ENCODE results near the gene BRINP2.

The BRINP2 gene

GRCh38 chr1:177185209-177185608, 14.5 kb downstream of the BRINP2 start:
- no peak for DNase-seq (ENCODE audit: low read depth in 1 of 2, low spot score in 1 of 2)
- peaks cover 11% of the 10 kb centered on the region for H3K27me3 ChIP-seq (ENCODE audit: insufficient read depth, poor library complexity, severe bottlenecking)
- TF ChIP-seq, protein P1, sequence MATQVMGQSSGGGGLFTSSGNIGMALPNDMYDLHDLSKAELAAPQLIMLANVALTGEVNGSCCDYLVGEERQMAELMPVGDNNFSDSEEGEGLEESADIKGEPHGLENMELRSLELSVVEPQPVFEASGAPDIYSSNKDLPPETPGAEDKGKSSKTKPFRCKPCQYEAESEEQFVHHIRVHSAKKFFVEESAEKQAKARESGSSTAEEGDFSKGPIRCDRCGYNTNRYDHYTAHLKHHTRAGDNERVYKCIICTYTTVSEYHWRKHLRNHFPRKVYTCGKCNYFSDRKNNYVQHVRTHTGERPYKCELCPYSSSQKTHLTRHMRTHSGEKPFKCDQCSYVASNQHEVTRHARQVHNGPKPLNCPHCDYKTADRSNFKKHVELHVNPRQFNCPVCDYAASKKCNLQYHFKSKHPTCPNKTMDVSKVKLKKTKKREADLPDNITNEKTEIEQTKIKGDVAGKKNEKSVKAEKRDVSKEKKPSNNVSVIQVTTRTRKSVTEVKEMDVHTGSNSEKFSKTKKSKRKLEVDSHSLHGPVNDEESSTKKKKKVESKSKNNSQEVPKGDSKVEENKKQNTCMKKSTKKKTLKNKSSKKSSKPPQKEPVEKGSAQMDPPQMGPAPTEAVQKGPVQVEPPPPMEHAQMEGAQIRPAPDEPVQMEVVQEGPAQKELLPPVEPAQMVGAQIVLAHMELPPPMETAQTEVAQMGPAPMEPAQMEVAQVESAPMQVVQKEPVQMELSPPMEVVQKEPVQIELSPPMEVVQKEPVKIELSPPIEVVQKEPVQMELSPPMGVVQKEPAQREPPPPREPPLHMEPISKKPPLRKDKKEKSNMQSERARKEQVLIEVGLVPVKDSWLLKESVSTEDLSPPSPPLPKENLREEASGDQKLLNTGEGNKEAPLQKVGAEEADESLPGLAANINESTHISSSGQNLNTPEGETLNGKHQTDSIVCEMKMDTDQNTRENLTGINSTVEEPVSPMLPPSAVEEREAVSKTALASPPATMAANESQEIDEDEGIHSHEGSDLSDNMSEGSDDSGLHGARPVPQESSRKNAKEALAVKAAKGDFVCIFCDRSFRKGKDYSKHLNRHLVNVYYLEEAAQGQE (IDR thresholded peaks at IDR 0.05; ENCODE audit: insufficient replicate concordance, low read depth), result no peak
- TF ChIP-seq GABPA (IDR thresholded peaks at IDR 0.05; ENCODE audit: low read depth) (no peak), CTCF (IDR thresholded peaks at IDR 0.05; ENCODE audit: insufficient read depth, low read length) (no peak), SPI1 (IDR thresholded peaks at IDR 0.05; ENCODE audit: borderline replicate concordance, low read depth) (no peak)
- no peak overlapping the region for H3K27ac ChIP-seq (replicated peaks)
- no peak overlapping the region for H3K4me3 ChIP-seq (replicated peaks; ENCODE audit: insufficient read depth, low read length)

GRCh38 chr1:177186639-177187038, 15.9 kb downstream of the BRINP2 start:
- DNase-seq (ENCODE audit: low read depth in 1 of 2, low spot score in 1 of 2), result no peak
- Histone ChIP-seq H3K27me3 (ENCODE audit: insufficient read depth, poor library complexity, severe bottlenecking) (peaks cover 2% of the 10 kb centered on the region), H3K27ac (replicated peaks) (no peak overlapping the region), H3K4me3 (replicated peaks; ENCODE audit: insufficient read depth, low read length) (no peak overlapping the region)
- TF ChIP-seq SPI1 (IDR thresholded peaks at IDR 0.05; ENCODE audit: borderline replicate concordance, low read depth) (no peak), GABPA (IDR thresholded peaks at IDR 0.05; ENCODE audit: low read depth) (no peak), CTCF (IDR thresholded peaks at IDR 0.05; ENCODE audit: insufficient read depth, low read length) (no peak), POLR2AphosphoS5 (IDR thresholded peaks at IDR 0.05; ENCODE audit: low read depth) (no peak)
- TF ChIP-seq, protein P1 (IDR thresholded peaks at IDR 0.05; ENCODE audit: insufficient replicate concordance, low read depth), result no peak

- no peak for TF ChIP-seq GABPA (IDR thresholded peaks at IDR 0.05; ENCODE audit: low read depth)
- TF ChIP-seq SPI1 (IDR thresholded peaks at IDR 0.05; ENCODE audit: borderline replicate concordance, low read depth), result no peak
- no peak for TF ChIP-seq CTCF (IDR thresholded peaks at IDR 0.05; ENCODE audit: insufficient read depth, low read length)
- no peak for TF ChIP-seq POLR2AphosphoS5 (IDR thresholded peaks at IDR 0.05; ENCODE audit: low read depth)
- TF ChIP-seq, protein P1 (IDR thresholded peaks at IDR 0.05; ENCODE audit: insufficient replicate concordance, low read depth), result no peak
- Histone ChIP-seq H3K4me3 (replicated peaks; ENCODE audit: insufficient read depth, low read length) (no peak overlapping the region), H3K27me3 (ENCODE audit: insufficient read depth, poor library complexity, severe bottlenecking) (peaks cover 2% of the 10 kb centered on the region), H3K27ac (replicated peaks) (no peak overlapping the region)
- no peak for DNase-seq (ENCODE audit: low read depth in 1 of 2, low spot score in 1 of 2)
These were observed 19.7 kb downstream of the BRINP2 start for GRCh38 chr1:177190308-177190970.

Measured in HL-60 (cell line).